Measurements from ENCODE around the gene MYEOV.

The MYEOV gene

DNA sequence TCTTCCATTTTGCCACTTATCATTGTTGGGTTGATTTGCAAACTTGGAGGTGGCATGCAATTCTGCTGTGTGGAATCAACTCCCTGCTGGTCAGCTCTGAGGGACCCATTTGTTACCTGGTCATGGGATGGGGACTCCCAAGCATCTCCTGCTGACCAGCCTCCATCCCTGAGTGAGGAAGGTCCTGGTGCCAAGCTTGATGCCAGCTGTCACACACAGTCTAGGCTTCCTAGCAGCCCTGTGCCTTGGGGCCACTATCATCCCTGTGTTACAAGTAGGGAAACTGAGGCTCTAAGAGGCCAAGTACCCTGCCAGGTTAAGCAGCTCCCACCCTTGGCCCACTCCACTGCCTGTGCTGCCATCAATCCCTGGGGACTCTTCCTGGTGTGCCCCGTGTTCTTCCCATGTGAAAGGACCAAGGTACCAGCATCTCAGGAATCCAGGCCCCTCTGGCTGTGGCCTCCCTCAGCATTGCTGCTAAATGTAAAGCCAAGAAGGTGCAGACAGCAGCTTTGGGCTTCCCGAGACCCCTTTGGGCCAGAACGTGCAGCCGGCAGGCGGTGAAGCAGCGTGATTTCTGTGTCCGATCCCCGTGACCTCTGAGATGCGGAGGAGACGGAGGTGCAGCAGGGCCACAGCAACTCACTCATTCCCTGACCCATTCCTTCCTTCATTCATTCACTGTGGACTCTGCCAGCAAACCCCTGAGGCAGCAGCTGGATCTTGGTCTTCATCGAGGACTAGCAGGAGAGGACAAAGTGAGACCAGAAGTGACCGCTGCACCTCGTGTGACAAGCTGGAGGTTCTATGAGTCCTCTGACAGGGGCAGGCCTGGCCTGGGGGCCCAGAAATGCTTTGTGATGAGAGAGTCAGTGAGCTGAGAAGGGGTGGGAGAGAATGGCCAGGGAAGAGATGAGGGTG is 49.7 kb downstream of the MYEOV start:
- DNase-seq (ENCODE audit: low read depth), result no peak
- no peak overlapping the region for H3K4me3 ChIP-seq (ENCODE audit: low read length)
- TF ChIP-seq, protein P1, sequence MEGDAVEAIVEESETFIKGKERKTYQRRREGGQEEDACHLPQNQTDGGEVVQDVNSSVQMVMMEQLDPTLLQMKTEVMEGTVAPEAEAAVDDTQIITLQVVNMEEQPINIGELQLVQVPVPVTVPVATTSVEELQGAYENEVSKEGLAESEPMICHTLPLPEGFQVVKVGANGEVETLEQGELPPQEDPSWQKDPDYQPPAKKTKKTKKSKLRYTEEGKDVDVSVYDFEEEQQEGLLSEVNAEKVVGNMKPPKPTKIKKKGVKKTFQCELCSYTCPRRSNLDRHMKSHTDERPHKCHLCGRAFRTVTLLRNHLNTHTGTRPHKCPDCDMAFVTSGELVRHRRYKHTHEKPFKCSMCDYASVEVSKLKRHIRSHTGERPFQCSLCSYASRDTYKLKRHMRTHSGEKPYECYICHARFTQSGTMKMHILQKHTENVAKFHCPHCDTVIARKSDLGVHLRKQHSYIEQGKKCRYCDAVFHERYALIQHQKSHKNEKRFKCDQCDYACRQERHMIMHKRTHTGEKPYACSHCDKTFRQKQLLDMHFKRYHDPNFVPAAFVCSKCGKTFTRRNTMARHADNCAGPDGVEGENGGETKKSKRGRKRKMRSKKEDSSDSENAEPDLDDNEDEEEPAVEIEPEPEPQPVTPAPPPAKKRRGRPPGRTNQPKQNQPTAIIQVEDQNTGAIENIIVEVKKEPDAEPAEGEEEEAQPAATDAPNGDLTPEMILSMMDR (conservative IDR thresholded peaks at IDR 0.05; ENCODE audit: low read length), result no peak

DNA sequence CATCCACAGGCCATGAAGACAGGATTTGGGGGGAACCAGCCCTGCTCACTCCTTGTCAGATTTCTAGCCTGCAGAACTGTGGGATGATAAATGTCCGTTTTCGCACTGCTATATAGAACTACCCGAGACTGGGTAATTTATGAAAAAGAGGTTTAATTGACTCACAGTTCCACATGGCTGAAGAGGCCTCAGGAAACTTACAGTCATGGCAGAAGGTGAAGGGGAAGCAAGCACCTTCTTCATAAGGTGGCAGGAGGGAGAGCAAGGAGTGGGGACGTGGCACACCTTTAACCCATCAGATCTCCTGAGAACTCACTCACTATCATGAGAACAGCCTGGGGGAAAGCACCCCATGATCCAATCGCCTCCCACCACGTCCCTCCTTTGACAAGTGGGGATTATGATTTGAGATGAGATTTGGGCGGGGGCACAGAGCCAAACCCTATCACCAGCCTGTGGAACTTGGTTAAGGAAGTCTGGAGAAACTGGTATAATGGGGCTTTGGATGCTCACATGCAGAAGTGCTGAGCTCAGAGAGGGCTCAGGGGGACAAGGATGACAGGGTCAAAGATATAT is 50.7 kb downstream of the MYEOV start:
- TF ChIP-seq, protein P1 (conservative IDR thresholded peaks at IDR 0.05; ENCODE audit: low read length), result no peak
- H3K4me3 ChIP-seq (ENCODE audit: low read length), result no peak overlapping the region
- DNase-seq (ENCODE audit: low read depth), result no peak
